ENCODE data around the gene GPX5. TPM values are rescaled to one million over a fixed set of nuclear protein-coding genes. Genes with fewer than 3 reads are reported as not detected.

GPX5 gene
- total RNA-seq, 2 donors from 2014 or later = not detected

Other genes with a start within 250 kb of the GPX5 start
- gene PGBD1, start 244.3 kb upstream of the GPX5 start, total RNA-seq = 1 to 10 TPM; 4.7 to 5.9 TPM
- gene ZSCAN31, start 189.7 kb upstream of the GPX5 start, total RNA-seq = 1 to 10 TPM; 1.5 to 2.1 TPM
- gene ZKSCAN3, start 175.9 kb upstream of the GPX5 start, total RNA-seq = 1 to 10 TPM; 3.3 to 5.2 TPM
- gene ZSCAN12, start 126.1 kb upstream of the GPX5 start, total RNA-seq = 1 to 10 TPM; 5.6 to 6.4 TPM
- gene ZSCAN23, start 82.4 kb upstream of the GPX5 start, total RNA-seq = 1 to 10 TPM; 2.5 to 4.3 TPM
- gene GPX6, start 10.1 kb upstream of the GPX5 start, total RNA-seq = not detected

Data from activated T-cell treated with anti-CD3 and anti-CD28 coated beads, Interleukin-2, amount 50 U/mL, for 72 hours (primary cell).